ENCODE results near the gene GATC. TPM values are rescaled to one million over a fixed set of nuclear protein-coding genes. Genes with fewer than 3 reads are reported as not detected.

GATC gene
- total and polyA plus RNA-seq, 7 experiments from 2014 or later: 14.4 to 30.6 (median 24.6) TPM

DNA sequence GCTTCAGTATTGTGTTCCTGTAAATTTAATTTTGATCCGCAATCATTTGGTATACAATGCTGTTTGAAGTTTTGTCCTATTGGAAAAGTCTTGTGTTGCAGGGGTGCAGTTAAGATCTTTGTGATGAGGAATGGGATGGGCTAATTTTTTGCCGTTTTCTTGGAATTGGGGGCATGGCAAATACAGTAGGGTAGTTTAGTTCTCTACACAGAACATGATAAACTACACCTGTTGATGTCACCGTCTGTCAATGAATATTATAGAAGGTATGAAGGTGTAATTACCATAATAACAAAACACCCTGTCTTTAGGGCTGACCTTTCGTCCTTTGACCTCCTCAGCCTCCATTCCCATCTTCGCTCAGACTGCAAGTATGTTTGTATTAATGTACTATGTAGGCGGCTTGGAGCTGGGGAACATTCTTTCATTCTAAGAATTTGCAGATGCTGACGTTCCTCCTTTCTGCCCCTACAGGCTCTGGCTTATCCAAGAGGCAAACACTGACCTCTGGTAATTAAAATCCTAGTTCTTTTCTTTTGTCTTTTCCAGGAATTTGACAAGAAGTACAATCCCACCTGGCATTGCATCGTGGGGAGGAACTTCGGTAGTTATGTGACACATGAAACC is 51.4 kb downstream of the GATC start:
- Mint-ChIP-seq H3K9me3 (peaks cover 0 to 4% (median 0%) of the 10 kb centered on the region in 11 donors), H3K27me3 (no peaks in the 10 kb centered on the region)
- POLR2A ChIA-PET: interaction anchor here (1.2 to 3.2 kb wide), 7 partner anchors 14 to 205 kb away, joined by 3 to 14 read pairs (median 6); partner anchors contain the start of genes COQ5, COX6A1 and RNU4-2

GRCh38 chr12:120498870-120499515 is 52.7 kb downstream of the GATC start:
- no peaks in the 10 kb centered on the region for H3K9me3 ChIP-seq (ENCODE audit: control insufficient read depth in 2 of 3, low read length in 3 of 3)
- peaks cover 9% of the 10 kb centered on the region in 2 donors for H3K4me1 ChIP-seq (ENCODE audit: control insufficient read depth in 2 of 2, insufficient read depth in 2 of 2, low read length in 2 of 2)
- Mint-ChIP-seq H3K4me1 (peaks cover 13 to 48% (median 33%) of the 10 kb centered on the region in 7 donors), H3K4me3 (no peak overlapping the region), H3K9me3 (peaks cover 0 to 4% (median 0%) of the 10 kb centered on the region in 11 donors), H3K27ac (peak overlapping the region in 5 of 9 donors; percentile 39 to 93 (median 63)), H3K27me3 (no peaks in the 10 kb centered on the region), H3K36me3 (peaks cover 0 to 29% (median 11%) of the 10 kb centered on the region in 5 donors)
- POLR2A ChIA-PET: interaction anchor here (1.2 to 2.2 kb wide), 2 partner anchors 34 to 36 kb away, joined by 4 to 8 read pairs; a partner anchor contains a TSS
- H3K4me3 ChIP-seq (ENCODE audit: low read length): no peak overlapping the region
- intact Hi-C loops (cut with micrococcal nuclease): no loop called here
- no peaks in the 10 kb centered on the region for H3K27me3 ChIP-seq (ENCODE audit: control insufficient read depth in 2 of 2, insufficient read depth in 2 of 2, low read length in 2 of 2)
- no peak overlapping the region for H3K27ac ChIP-seq (ENCODE audit: low read depth, low read length)
- ATAC-seq (no peak), DNase-seq (no peak)
- CTCF ChIA-PET: interaction anchor here (0.8 kb wide), 1 partner anchor 30 kb away, joined by 4 read pairs; the partner anchor contains the start of gene COQ5
- H3K36me3 ChIP-seq (ENCODE audit: control insufficient read depth in 2 of 3, insufficient read depth in 3 of 3, low read length in 3 of 3): peaks cover 0 to 35% (median 5%) of the 10 kb centered on the region in 3 experiments

More for the DNA sequence above, 51.4 kb downstream of the GATC start:
- Histone ChIP-seq H3K4me1 (ENCODE audit: control insufficient read depth in 2 of 2, insufficient read depth in 2 of 2, low read length in 2 of 2) (peaks cover 9% of the 10 kb centered on the region in 2 donors), H3K4me3 (ENCODE audit: low read length) (no peak overlapping the region), H3K27ac (ENCODE audit: low read depth, low read length) (peak overlapping the region; percentile 84), H3K27me3 (ENCODE audit: control insufficient read depth in 2 of 2, insufficient read depth in 2 of 2, low read length in 2 of 2) (no peaks in the 10 kb centered on the region), H3K9me3 (ENCODE audit: control insufficient read depth in 2 of 3, low read length in 3 of 3) (no peaks in the 10 kb centered on the region), H3K36me3 (ENCODE audit: control insufficient read depth in 2 of 3, insufficient read depth in 3 of 3, low read length in 3 of 3) (peaks cover 0 to 22% (median 0%) of the 10 kb centered on the region in 3 experiments)
- DNase-seq (no peak), ATAC-seq (no peak)
- Mint-ChIP-seq H3K4me1 (peaks cover 13 to 48% (median 33%) of the 10 kb centered on the region in 7 donors), H3K27ac (peak overlapping the region; percentile 58 to 94 (median 88)), H3K4me3 (peak overlapping the region; percentile 83 to 98 (median 94)), H3K36me3 (peaks cover 0 to 21% (median 4%) of the 10 kb centered on the region in 5 donors)
- intact Hi-C loops (cut with micrococcal nuclease): loop anchor here (2.0 kb wide), 2 partner anchors 51 to 181 kb away; partner anchors contain the start of genes GATC (in 2 of the 2) and TRIAP1 (in 2 of the 2)
- CTCF ChIA-PET: interaction anchor here (0.6 to 1.6 kb wide), 5 partner anchors 25 to 141 kb away, joined by 3 to 5 read pairs (median 3); partner anchors contain the start of gene SRSF9

- H3K36me3 Mint-ChIP-seq: peaks cover 0 to 30% (median 11%) of the 10 kb centered on the region in 5 donors
- peaks cover 0 to 4% (median 0%) of the 10 kb centered on the region in 11 donors for H3K9me3 Mint-ChIP-seq
- peaks cover 0 to 43% (median 5%) of the 10 kb centered on the region in 3 experiments for H3K36me3 ChIP-seq (ENCODE audit: control insufficient read depth in 2 of 3, insufficient read depth in 3 of 3, low read length in 3 of 3)
Measured at GRCh38 chr12:120500581-120500980, 54.3 kb downstream of the GATC start.

DNA sequence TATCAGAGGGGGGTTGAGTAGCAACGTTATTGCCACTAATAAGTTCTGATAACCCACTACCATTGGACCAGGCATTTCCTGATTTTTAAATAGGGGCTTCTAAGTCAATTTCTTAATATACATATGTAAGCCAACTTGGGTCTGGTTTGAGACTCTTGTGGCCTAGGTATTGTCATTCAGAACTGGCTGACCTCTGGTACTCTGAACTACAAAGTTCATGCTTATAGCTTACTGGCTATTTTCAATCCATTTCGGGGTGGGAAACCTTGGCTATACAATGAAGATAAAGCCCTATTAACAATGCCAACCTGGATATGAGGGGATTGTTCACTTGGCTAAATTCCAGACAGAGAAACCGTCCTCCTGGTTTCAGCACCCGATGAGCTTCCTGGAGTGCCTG is 58.3 kb downstream of the GATC start:
- Histone ChIP-seq H3K9me3 (ENCODE audit: control insufficient read depth in 2 of 3, low read length in 3 of 3) (no peaks in the 10 kb centered on the region), H3K27me3 (ENCODE audit: control insufficient read depth in 2 of 2, insufficient read depth in 2 of 2, low read length in 2 of 2) (no peaks in the 10 kb centered on the region), H3K4me1 (ENCODE audit: control insufficient read depth in 2 of 2, insufficient read depth in 2 of 2, low read length in 2 of 2) (no peaks in the 10 kb centered on the region), H3K4me3 (ENCODE audit: low read length) (no peak overlapping the region), H3K27ac (ENCODE audit: low read depth, low read length) (no peak overlapping the region), H3K36me3 (ENCODE audit: control insufficient read depth in 2 of 3, insufficient read depth in 3 of 3, low read length in 3 of 3) (peaks cover 0 to 52% (median 5%) of the 10 kb centered on the region in 3 experiments)
- H3K36me3 Mint-ChIP-seq: peaks cover 0 to 27% (median 13%) of the 10 kb centered on the region in 5 donors
- DNase-seq (no peak), ATAC-seq (no peak)
- intact Hi-C loops (cut with micrococcal nuclease): no loop called here
- H3K9me3 Mint-ChIP-seq: no peaks in the 10 kb centered on the region
- ChIA-PET POLR2A (interaction anchor here (0.6 to 1.0 kb wide), 2 partner anchors 28 to 251 kb away, joined by 3 to 7 read pairs; no protein-coding TSS in a partner anchor), CTCF (interaction anchor here (1.0 kb wide), 1 partner anchor 8 kb away, joined by 5 read pairs; no protein-coding TSS in a partner anchor)
- no peaks in the 10 kb centered on the region for H3K27me3 Mint-ChIP-seq
- no peak overlapping the region for H3K27ac Mint-ChIP-seq
- H3K4me3 Mint-ChIP-seq: no peak overlapping the region
- peaks cover 0 to 7% (median 3%) of the 10 kb centered on the region in 7 donors for H3K4me1 Mint-ChIP-seq

More at GRCh38 chr12:120500581-120500980, 54.3 kb downstream of the GATC start:
- Histone ChIP-seq H3K27ac (ENCODE audit: low read depth, low read length) (no peak overlapping the region), H3K4me1 (ENCODE audit: control insufficient read depth in 2 of 2, insufficient read depth in 2 of 2, low read length in 2 of 2) (peaks cover 4% of the 10 kb centered on the region in 2 donors), H3K4me3 (ENCODE audit: low read length) (no peak overlapping the region), H3K27me3 (ENCODE audit: control insufficient read depth in 2 of 2, insufficient read depth in 2 of 2, low read length in 2 of 2) (no peaks in the 10 kb centered on the region), H3K9me3 (ENCODE audit: control insufficient read depth in 2 of 3, low read length in 3 of 3) (no peaks in the 10 kb centered on the region)
- POLR2A ChIA-PET: no interaction called here
- no peak for ATAC-seq
- no peaks in the 10 kb centered on the region for H3K27me3 Mint-ChIP-seq
- CTCF ChIA-PET: interaction anchor here (1.6 kb wide), 1 partner anchor 31 kb away, joined by 5 read pairs; the partner anchor contains the start of gene SRSF9
- peak in 1 of 9 donors; percentile 13 for DNase-seq
- H3K4me3 Mint-ChIP-seq: peak overlapping the region in 1 of 10 donors; percentile 27
- peaks cover 13 to 40% (median 27%) of the 10 kb centered on the region in 7 donors for H3K4me1 Mint-ChIP-seq
- H3K27ac Mint-ChIP-seq: peak overlapping the region in 7 of 9 donors; percentile 4 to 80 (median 39)
- intact Hi-C loops (cut with micrococcal nuclease): no loop called here

DNA sequence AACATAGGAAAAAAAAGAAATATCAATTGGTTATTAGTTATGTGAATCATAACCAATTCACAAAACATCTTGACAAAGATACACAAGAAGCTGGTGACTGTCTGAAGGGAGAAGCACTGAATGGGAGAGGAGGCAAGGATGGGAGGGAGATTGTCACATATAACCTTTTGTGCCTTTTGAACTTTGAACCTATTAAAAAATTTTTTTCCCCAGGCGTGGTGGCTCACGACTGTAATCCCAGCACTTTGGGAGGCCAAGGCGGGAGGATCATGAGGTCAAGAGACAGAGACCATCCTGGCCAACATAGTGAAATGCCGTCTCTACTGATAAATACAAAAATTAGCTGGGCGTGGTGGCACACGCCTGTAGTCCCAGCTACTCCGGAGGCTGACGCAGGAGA is 62.3 kb downstream of the GATC start:
- DNase-seq (no peak), ATAC-seq (no peak)
- Mint-ChIP-seq H3K4me1 (no peaks in the 10 kb centered on the region), H3K4me3 (no peak overlapping the region), H3K27ac (no peak overlapping the region), H3K27me3 (no peaks in the 10 kb centered on the region), H3K36me3 (peaks cover 3 to 34% (median 13%) of the 10 kb centered on the region in 5 donors), H3K9me3 (no peaks in the 10 kb centered on the region)
- no peaks in the 10 kb centered on the region for H3K27me3 ChIP-seq (ENCODE audit: control insufficient read depth in 2 of 2, insufficient read depth in 2 of 2, low read length in 2 of 2)
- peaks cover 0 to 46% (median under 1%) of the 10 kb centered on the region in 3 experiments for H3K36me3 ChIP-seq (ENCODE audit: control insufficient read depth in 2 of 3, insufficient read depth in 3 of 3, low read length in 3 of 3)
- no peaks in the 10 kb centered on the region for H3K9me3 ChIP-seq (ENCODE audit: control insufficient read depth in 2 of 3, low read length in 3 of 3)
- H3K4me3 ChIP-seq (ENCODE audit: low read length): no peak overlapping the region
- intact Hi-C loops (cut with micrococcal nuclease): no loop called here
- H3K27ac ChIP-seq (ENCODE audit: low read depth, low read length): no peak overlapping the region
- ChIA-PET POLR2A (interaction anchor here (0.6 to 1.1 kb wide), 2 partner anchors 13 to 1954 kb away, joined by 3 to 4 read pairs; partner anchors contain the start of gene DYNLL1), CTCF (no interaction called here)
- H3K4me1 ChIP-seq (ENCODE audit: control insufficient read depth in 2 of 2, insufficient read depth in 2 of 2, low read length in 2 of 2): no peaks in the 10 kb centered on the region
